Cardiac fibroblast (primary cell): Measurements from ENCODE around the gene SMURF1.

Experiments used
- DNase-seq, 2 donors: peaks; one replicate each; pipeline versions ENCODE4 v3.0.0 to v3.0.0-alpha.2; 2010; ENCODE audit warnings: low read depth in 2 of 2
- H3K4me3 ChIP-seq, 2 donors: replicated peaks in 1 of 2; 1 replicate in 1 of 2; 2 replicates in 1 of 2; pipeline ENCODE4 v1.5.1; 2011; ENCODE audit warnings: low read depth in 2 of 2, low read length in 2 of 2, mild to moderate bottlenecking in 2 of 2, moderate library complexity in 1 of 2
- CTCF ChIP-seq: IDR thresholded peaks from one replicate; pipeline ENCODE4 v1.5.1; 2011; ENCODE audit warnings: low read depth, mild to moderate bottlenecking, low read length, inconsistent platforms

SMURF1 gene

GRCh38 chr7:99112979-99113378, 30.9 kb downstream of the SMURF1 start:
- DNase-seq: no peak
- no peak overlapping the region for H3K4me3 ChIP-seq
- TF ChIP-seq CTCF: no peak

GRCh38 chr7:99112097-99112496, 31.8 kb downstream of the SMURF1 start:
- no peak for TF ChIP-seq CTCF
- DNase-seq: peak in 1 of 2 donors; percentile 45

GRCh38 chr7:99111591-99111990, 32.3 kb downstream of the SMURF1 start:
- no peak for TF ChIP-seq CTCF
- H3K4me3 ChIP-seq: no peak overlapping the region
- no peak for DNase-seq

More at GRCh38 chr7:99112097-99112496, 31.8 kb downstream of the SMURF1 start:
- no peak overlapping the region for H3K4me3 ChIP-seq

GRCh38 chr7:99109108-99110051, 34.5 kb downstream of the SMURF1 start:
- no peak for TF ChIP-seq CTCF
- no peak overlapping the region for H3K4me3 ChIP-seq
- peak; percentile 35 to 48 for DNase-seq

GRCh38 chr7:99108613-99109012, 35.3 kb downstream of the SMURF1 start:
- peak; percentile 42 to 72 for DNase-seq
- no peak overlapping the region for H3K4me3 ChIP-seq
- no peak for TF ChIP-seq CTCF

GRCh38 chr7:99106821-99107241, 37.1 kb downstream of the SMURF1 start:
- peak in 1 of 2 donors; percentile 45 for DNase-seq
- H3K4me3 ChIP-seq: no peak overlapping the region
- TF ChIP-seq CTCF: no peak
